H1 (cell line): ENCODE results near the gene AVP. TPM values are rescaled to one million over a fixed set of nuclear protein-coding genes. Genes with fewer than 3 reads are reported as not detected.

ENCODE experiments used
- CTCF ChIA-PET: fragments of 300-600 bp; sonication (Branson Sonifier 250); formaldehyde crosslinking; loops from one replicate; lab custom pipeline; 2021; ENCODE audit not compliant: partially characterized antibody; lab: Charles Lee
- POLR2A ChIA-PET: fragments of 300-600 bp; sonication (Branson Sonifier 250); formaldehyde crosslinking; loops from one replicate; lab custom pipeline; 2021; ENCODE audit warnings: inconsistent platforms; ENCODE audit not compliant: partially characterized antibody; lab: Charles Lee
- DNase-seq, 2 experiments: peaks; one replicate each; pipeline versions ENCODE4 v3.0.0 to v3.0.0-alpha.2; 2010 to 2022; ENCODE audit warnings: low spot score in 2 of 2, low read depth in 1 of 2, mixed read lengths in 1 of 2
- FAIRE-seq: peaks from 2 replicates; lab custom pipeline; 2011; peaks lifted over from hg19 to GRCh38; lab: Jason Lieb, UNC
- H2AFZ ChIP-seq: 2 replicates; pipeline ENCODE4 v1.8.1; 2012; ENCODE audit warnings: low read length, inconsistent platforms
- H2AK5ac ChIP-seq: 2 replicates; pipeline ENCODE4 v1.6.1; 2013; ENCODE audit warnings: low read depth, low read length
- H2BK120ac ChIP-seq: replicated peaks from 2 replicates; pipeline ENCODE3; 2013; ENCODE audit warnings: low read depth, low read length, inconsistent platforms
- H2BK12ac ChIP-seq: 2 replicates; pipeline ENCODE4 v1.6.1; 2013; ENCODE audit warnings: low read depth, low read length
- H2BK15ac ChIP-seq: 2 replicates; pipeline ENCODE4 v1.6.1; 2013; ENCODE audit warnings: low read length
- H2BK20ac ChIP-seq: 2 replicates; pipeline ENCODE4 v1.6.1; 2013; ENCODE audit warnings: low read length
- H2BK5ac ChIP-seq: 2 replicates; pipeline ENCODE4 v1.6.1; 2013; ENCODE audit warnings: low read depth, low read length
- H3K14ac ChIP-seq: 2 replicates; pipeline ENCODE4 v1.6.1; 2013; ENCODE audit warnings: inconsistent platforms; ENCODE audit not compliant: insufficient read length
- H3K18ac ChIP-seq: 2 replicates; pipeline ENCODE4 v1.6.1; 2013; ENCODE audit warnings: low read length; ENCODE audit errors: extremely low read depth
- H3K23ac ChIP-seq: 2 replicates; pipeline ENCODE4 v1.6.1; 2013; ENCODE audit warnings: inconsistent platforms; ENCODE audit not compliant: insufficient read length
- H3K23me2 ChIP-seq: 2 replicates; pipeline ENCODE4 v1.6.1; 2013; ENCODE audit warnings: low read depth, low read length
- H3K27ac ChIP-seq: 2 replicates; pipeline ENCODE4 v1.6.1; 2011; ENCODE audit warnings: low read depth, low read length, inconsistent platforms
- H3K27me3 ChIP-seq, 4 experiments: replicated peaks in 1 of 4; 1 replicate in 1 of 4; 2 replicates in 3 of 4; pipeline versions ENCODE4 v1.6.1 to v1.8.1; 2011 to 2013; ENCODE audit warnings: low read length in 3 of 4, mild to moderate bottlenecking in 3 of 4, inconsistent platforms in 2 of 4, mixed read lengths in 2 of 4, moderate library complexity in 1 of 4; ENCODE audit not compliant: control insufficient read depth in 3 of 4, insufficient read depth in 3 of 4; ENCODE audit errors: extremely low read depth in 1 of 4
- H3K36me3 ChIP-seq, 4 experiments: 2 replicates each; pipeline versions ENCODE4 v1.6.1 to v1.8.1; 2011 to 2013; ENCODE audit warnings: mild to moderate bottlenecking in 4 of 4, low read length in 3 of 4, moderate library complexity in 2 of 4, control low read depth in 1 of 4, inconsistent platforms in 1 of 4; ENCODE audit not compliant: insufficient read depth in 4 of 4, control insufficient read depth in 2 of 4
- H3K4ac ChIP-seq: replicated peaks from 2 replicates; pipeline ENCODE3; 2013; ENCODE audit warnings: low read length, low read depth, mixed read lengths, inconsistent platforms; ENCODE audit not compliant: insufficient read length
- H3K4me1 ChIP-seq, 4 experiments: replicated peaks in 1 of 4; 1 replicate in 1 of 4; 2 replicates in 3 of 4; pipeline versions ENCODE4 v1.6.1 to v1.8.1; 2011 to 2013; ENCODE audit warnings: low read length in 3 of 4, inconsistent platforms in 2 of 4, mixed read lengths in 1 of 4; ENCODE audit not compliant: insufficient read depth in 4 of 4, control insufficient read depth in 3 of 4
- H3K4me2 ChIP-seq, 2 experiments: 2 replicates each; pipeline versions ENCODE4 v1.6.1 to v1.8.1; 2011 to 2013; ENCODE audit warnings: low read depth in 2 of 2, low read length in 2 of 2, control low read depth in 1 of 2, inconsistent platforms in 1 of 2, mild to moderate bottlenecking in 1 of 2; ENCODE audit not compliant: insufficient read depth in 1 of 2
- H3K4me3 ChIP-seq, 4 experiments: fragments of 200-600, 300-600 bp in 1 of 4; sonication (generic), shearing (Covaris generic), sonication (Bioruptor Twin) in 1 of 4; 2 replicates each; pipeline versions ENCODE4 v1.5.1 to v1.8.1; 2011 to 2016; ENCODE audit warnings: low read length in 4 of 4, low read depth in 3 of 4, control low read depth in 2 of 4, inconsistent platforms in 2 of 4, mild to moderate bottlenecking in 2 of 4, mixed read lengths in 1 of 4, moderate library complexity in 1 of 4; ENCODE audit not compliant: insufficient read depth in 2 of 4; ENCODE audit errors: extremely low read depth in 1 of 4
- H3K56ac ChIP-seq: replicated peaks from 2 replicates; pipeline ENCODE3; 2013; ENCODE audit warnings: low read depth, mild to moderate bottlenecking, mixed read lengths, low read length, inconsistent platforms; ENCODE audit not compliant: insufficient read length
- H3K79me1 ChIP-seq: 2 replicates; pipeline ENCODE4 v1.6.1; 2013; ENCODE audit warnings: low read depth, low read length, control low read depth
- H3K79me2 ChIP-seq, 2 experiments: 2 replicates each; pipeline versions ENCODE4 v1.6.1 to v1.8.1; 2012 to 2013; ENCODE audit warnings: low read length in 2 of 2, mild to moderate bottlenecking in 2 of 2, inconsistent platforms in 1 of 2; ENCODE audit not compliant: insufficient read depth in 2 of 2, control insufficient read depth in 1 of 2
- H3K9ac ChIP-seq, 4 experiments: replicated peaks in 1 of 4; 1 replicate in 1 of 4; 2 replicates in 3 of 4; pipeline versions ENCODE4 v1.6.1 to v1.8.1; 2011 to 2013; ENCODE audit warnings: low read depth in 3 of 4, low read length in 3 of 4, control low read depth in 2 of 4, mild to moderate bottlenecking in 2 of 4, moderate library complexity in 2 of 4, inconsistent platforms in 1 of 4; ENCODE audit errors: extremely low read depth in 1 of 4
- H3K9me3 ChIP-seq, 2 experiments: 2 replicates each; pipeline versions ENCODE4 v1.6.1 to v1.8.1; 2012 to 2013; ENCODE audit warnings: mild to moderate bottlenecking in 2 of 2, moderate library complexity in 2 of 2, control low read depth in 1 of 2, inconsistent platforms in 1 of 2, low read depth in 1 of 2, low read length in 1 of 2, mixed read lengths in 1 of 2; ENCODE audit not compliant: insufficient read depth in 2 of 2
- H4K20me1 ChIP-seq, 2 experiments: replicated peaks in 1 of 2; 2 replicates each; pipeline versions ENCODE3 to v1.8.1; 2011 to 2013; ENCODE audit warnings: inconsistent platforms in 2 of 2, low read length in 2 of 2, mild to moderate bottlenecking in 1 of 2; ENCODE audit not compliant: insufficient read depth in 2 of 2, control insufficient read depth in 1 of 2
- H4K5ac ChIP-seq: 2 replicates; pipeline ENCODE4 v1.6.1; 2013; ENCODE audit warnings: low read length, low read depth, mixed read lengths, inconsistent platforms; ENCODE audit not compliant: insufficient read length
- H4K8ac ChIP-seq: 2 replicates; pipeline ENCODE4 v1.8.0; 2013; ENCODE audit warnings: mild to moderate bottlenecking, moderate library complexity, low read length, inconsistent platforms; ENCODE audit not compliant: insufficient read depth; ENCODE audit errors: extremely low read depth
- H4K91ac ChIP-seq: replicated peaks from 2 replicates; pipeline ENCODE3; 2013; ENCODE audit warnings: low read length, mixed read lengths, inconsistent platforms; ENCODE audit not compliant: insufficient read length
- BACH1 ChIP-seq: IDR thresholded peaks from 2 replicates; pipeline ENCODE4 v1.6.1; 2012; ENCODE audit warnings: low read length, improper control_type of control experiment
- CTCF ChIP-seq, 3 experiments: IDR thresholded peaks; 1 replicate in 2 of 3; 2 replicates in 1 of 3; pipeline versions ENCODE4 v1.5.1 to v1.6.1; 2011; ENCODE audit warnings: low read length in 3 of 3, mild to moderate bottlenecking in 3 of 3, inconsistent platforms in 2 of 3, low read depth in 1 of 3, moderate library complexity in 1 of 3; ENCODE audit not compliant: insufficient read depth in 1 of 3; ENCODE audit errors: control extremely low read depth in 1 of 3
- FOSL1 ChIP-seq: IDR thresholded peaks from 2 replicates; pipeline ENCODE4 v1.6.1; 2011; ENCODE audit warnings: mild to moderate bottlenecking, low read depth, low read length, moderate library complexity; ENCODE audit not compliant: insufficient read depth
- NRF1 ChIP-seq: IDR thresholded peaks from 2 replicates; pipeline ENCODE4 v1.6.1; 2011; ENCODE audit warnings: mild to moderate bottlenecking, low read depth, low read length, improper control_type of control experiment
- PHF8 ChIP-seq: fragments of 200-600 bp; sonication (generic); conservative IDR thresholded peaks from 2 replicates; pipeline ENCODE4 v1.7.1; 2012; ENCODE audit warnings: low read depth, mild to moderate bottlenecking, inconsistent platforms, low read length, moderate library complexity
- POLR2A ChIP-seq, 2 experiments: IDR thresholded peaks; 1 replicate in 1 of 2; 2 replicates in 1 of 2; pipeline ENCODE4 v1.6.1; 2011; ENCODE audit warnings: low read depth in 2 of 2, low read length in 2 of 2, mild to moderate bottlenecking in 2 of 2; ENCODE audit errors: control extremely low read depth in 1 of 2
- SP2 ChIP-seq: IDR thresholded peaks from 2 replicates; pipeline ENCODE4 v1.6.1; 2012; ENCODE audit warnings: mild to moderate bottlenecking, low read length, inconsistent platforms
- WGBS, 2 experiments: shearing (Covaris generic) in 1 of 2; methylation state at CpG; one replicate each; pipeline versions ENCODE4 v1.1.6 to v1.1.7; 2013 to 2015; ENCODE audit warnings: low lambda C conversion rate in 2 of 2, mixed read lengths in 2 of 2, inconsistent platforms in 1 of 2, low coverage in 1 of 2, missing lambda C conversion rate in 1 of 2; ENCODE audit not compliant: insufficient replicate concordance in 2 of 2, insufficient coverage in 1 of 2, insufficient read length in 1 of 2; ENCODE audit errors: extremely low coverage in 1 of 2, missing lambda C conversion rate in 1 of 2; 5-methylcytosine and 5-hydroxymethylcytosine counted together
- polyA plus RNA-seq, 7 experiments: library from polyadenylated mRNA; depleted of rRNA in 3 of 7; stranded (reverse) in 5 of 7; unstranded in 2 of 7; fragments of >200 nt in 5 of 7; fragments of 200-250 nt in 2 of 7; gene quantifications; 1 replicate in 5 of 7; 2 replicates in 1 of 7; 4 replicates in 1 of 7; pipeline versions ENCODE4 v1.2.1 to v1.2.3, GENCODE V29; 2011 to 2013; ENCODE audit warnings: missing spikeins in 2 of 7, mixed read lengths in 2 of 7
- total RNA-seq: library from RNA; stranded (reverse); fragmentation: NEBNext Ultra II Directional; extraction: Animal tissue kit (Norgen Biotek cat#: 25700); gene quantifications from 2 replicates; pipeline ENCODE4 v1.2.1, GENCODE V29; 2021
- TF ChIP-seq, protein P1 (sequence below): IDR thresholded peaks from 2 replicates; pipeline ENCODE4 v1.6.1; 2011; ENCODE audit warnings: low read length, improper control_type of control experiment

Gene AVP
- total and polyA plus RNA-seq, 2 of the 8 experiments (the other 6 are each of a cell fraction or from before 2014, with no cell fraction given), result 0.18 TPM; not detected in 1

DNA sequence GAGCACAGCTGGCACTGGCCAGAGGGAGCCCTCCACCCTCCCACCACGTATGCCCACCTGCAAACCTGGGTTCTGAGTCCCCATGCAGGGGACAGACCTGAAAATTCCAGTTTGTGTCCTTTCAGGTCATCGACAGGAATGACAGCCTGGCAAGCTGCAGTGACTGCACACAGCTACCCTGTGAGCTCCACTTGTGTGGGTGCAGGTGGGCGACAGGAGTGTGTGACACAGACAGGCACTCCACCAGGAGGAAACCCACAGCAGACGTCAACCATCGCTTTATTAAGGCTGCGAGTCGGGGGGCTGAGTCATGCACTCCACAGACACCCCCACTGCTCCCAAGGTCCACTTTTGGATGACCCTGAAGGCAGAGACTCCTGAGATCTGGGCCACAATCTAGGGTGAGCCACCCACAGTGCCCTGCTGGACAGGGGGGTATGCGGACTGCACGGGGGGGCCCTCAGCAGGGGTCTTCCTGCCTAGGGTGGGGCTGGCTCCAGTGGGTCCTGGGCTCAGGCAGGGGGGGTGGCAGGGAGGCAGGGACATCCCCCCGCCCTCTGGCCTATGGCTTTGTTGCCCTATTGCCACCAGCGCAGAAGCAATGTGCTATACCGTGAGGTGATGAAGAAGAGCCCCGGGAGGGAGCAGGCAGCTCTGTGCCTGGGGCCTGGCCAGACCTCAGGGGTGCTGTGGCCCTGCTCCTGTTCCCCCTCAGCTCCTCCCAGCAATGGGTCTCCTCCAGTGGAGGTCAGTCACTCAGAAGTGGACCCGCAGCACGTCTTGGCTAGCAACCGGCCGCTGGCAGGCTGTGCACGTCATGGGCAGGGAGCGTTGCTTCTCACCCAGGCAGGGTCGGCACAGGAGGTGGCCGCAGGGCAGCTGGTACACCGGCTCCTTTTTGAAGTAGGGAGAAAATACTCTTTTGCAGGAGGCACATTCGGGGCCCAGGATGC, 25.1 kb upstream of the AVP start:
- H3K79me1 ChIP-seq, result no peaks in the 10 kb centered on the region
- H3K56ac ChIP-seq, result no peak overlapping the region
- H2AK5ac ChIP-seq, result no peak overlapping the region
- H2BK120ac ChIP-seq, result no peak overlapping the region
- H3K4ac ChIP-seq, result no peak overlapping the region
- no peak overlapping the region for H2BK12ac ChIP-seq
- no peaks in the 10 kb centered on the region for H3K79me2 ChIP-seq
- no peak overlapping the region for H2BK20ac ChIP-seq
- H2BK5ac ChIP-seq, result no peak overlapping the region
- H4K8ac ChIP-seq, result no peak overlapping the region
- H3K9me3 ChIP-seq, result no peaks in the 10 kb centered on the region
- no peak overlapping the region for H3K14ac ChIP-seq
- no peak overlapping the region for H4K91ac ChIP-seq
- FAIRE-seq (no peak), DNase-seq (no peak)
- 84% methylated on average over 23 of the region's 23 CpGs; no CpG with 5 or more reads in 1 of the 2 experiments for WGBS, 2 experiments
- H4K5ac ChIP-seq, result no peak overlapping the region
- no peak overlapping the region for H3K27ac ChIP-seq
- H3K9ac ChIP-seq, result 0 out of 7 replicates have a peak overlapping the region, but pooled peaks of 1 of the 4 experiments have one; percentile 10
- ChIA-PET POLR2A (interaction anchor here (1.5 kb wide), 1 partner anchor 60 kb away, joined by 3 read pairs; no protein-coding TSS in a partner anchor), CTCF (interaction anchor here (0.6 to 2.0 kb wide), 7 partner anchors 8 to 421 kb away, joined by 3 to 5 read pairs (median 3); no protein-coding TSS in a partner anchor)
- no peak overlapping the region for H3K4me3 ChIP-seq
- no peak overlapping the region for H2AFZ ChIP-seq
- H4K20me1 ChIP-seq, result no peaks in the 10 kb centered on the region
- no peak overlapping the region for H2BK15ac ChIP-seq
- H3K23me2 ChIP-seq, result no peaks in the 10 kb centered on the region
- H3K4me1 ChIP-seq, result peaks cover 0 to 9% (median under 1%) of the 10 kb centered on the region in 4 experiments; a peak in 3 of 7 replicates
- no peak overlapping the region for H3K18ac ChIP-seq
- H3K4me2 ChIP-seq, result no peak overlapping the region
- H3K27me3 ChIP-seq, result no peaks in the 10 kb centered on the region
- H3K36me3 ChIP-seq, result no peaks in the 10 kb centered on the region
- no peak overlapping the region for H3K23ac ChIP-seq
- TF ChIP-seq PHF8, result no peak
- TF ChIP-seq, protein P1, sequence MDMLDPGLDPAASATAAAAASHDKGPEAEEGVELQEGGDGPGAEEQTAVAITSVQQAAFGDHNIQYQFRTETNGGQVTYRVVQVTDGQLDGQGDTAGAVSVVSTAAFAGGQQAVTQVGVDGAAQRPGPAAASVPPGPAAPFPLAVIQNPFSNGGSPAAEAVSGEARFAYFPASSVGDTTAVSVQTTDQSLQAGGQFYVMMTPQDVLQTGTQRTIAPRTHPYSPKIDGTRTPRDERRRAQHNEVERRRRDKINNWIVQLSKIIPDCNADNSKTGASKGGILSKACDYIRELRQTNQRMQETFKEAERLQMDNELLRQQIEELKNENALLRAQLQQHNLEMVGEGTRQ, result no peak
- no peak for TF ChIP-seq FOSL1
- no peak for TF ChIP-seq NRF1
- no peak for TF ChIP-seq BACH1
- no peak for TF ChIP-seq CTCF (IDR thresholded peaks at IDR 0.05; ENCODE audit: control extremely low read depth in 1 of 3, insufficient read depth in 1 of 3, low read depth in 1 of 3, low read length in 3 of 3)
- TF ChIP-seq SP2, result no peak
- TF ChIP-seq POLR2A (IDR thresholded peaks at IDR 0.05; ENCODE audit: control extremely low read depth in 1 of 2, low read depth in 2 of 2, low read length in 2 of 2), result no peak
